Testis (tissue), 2 donors: ENCODE measurements around the gene PINLYP.

ENCODE experiments used
- CTCF ChIP-seq, 3 experiments: fragments of 450-650 bp in 2 of 3; fragments of 200-600 bp in 1 of 3; sonication (generic) in 1 of 3; IDR thresholded peaks; one replicate each; pipeline ENCODE4 v1.5.1; 2016 to 2019; ENCODE audit warnings: antibody characterized with exemption in 3 of 3, mild to moderate bottlenecking in 2 of 3, moderate library complexity in 1 of 3
- POLR2A ChIP-seq: fragments of 450-650 bp; IDR thresholded peaks from one replicate; pipeline ENCODE4 v1.6.1; 2017; ENCODE audit warnings: antibody characterized with exemption, mild to moderate bottlenecking, moderate library complexity

DNA sequence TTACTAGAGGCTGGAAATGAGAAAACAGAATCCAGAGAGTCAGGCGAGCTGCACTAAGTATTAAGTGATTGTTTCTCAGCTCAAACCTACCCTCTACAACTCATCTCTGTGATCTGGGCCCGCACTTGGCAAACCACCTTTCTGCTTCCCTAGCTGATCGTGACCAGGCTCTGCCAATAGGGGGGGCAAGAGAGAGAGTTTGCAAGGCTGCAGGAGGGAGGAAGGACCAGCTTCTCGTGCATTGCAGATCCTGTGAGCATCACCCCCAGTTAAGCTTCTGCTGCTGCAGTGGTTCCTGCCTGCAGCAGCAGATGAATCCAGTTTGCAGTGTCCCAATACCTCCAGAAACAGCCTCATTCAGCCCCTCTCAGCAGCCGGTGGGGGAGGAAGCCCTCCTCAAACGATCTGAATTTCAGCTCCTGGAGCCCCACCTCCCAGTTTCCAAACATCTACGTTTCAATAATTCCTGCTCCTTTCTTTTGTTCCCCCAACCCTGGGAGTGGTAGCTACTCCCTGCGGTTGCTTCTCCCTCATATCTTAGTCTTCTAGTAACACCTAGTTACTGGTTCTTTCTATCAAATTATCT lies 20.3 kb upstream of the PINLYP start:
- TF ChIP-seq CTCF (IDR thresholded peaks at IDR 0.05) (peak; percentile 10 to 55 (median 18)), POLR2A (no peak)
